DOHH2 (cell line): ENCODE results near the gene TMEM121B.

Source experiments
- H3F3A ChIP-seq: fragments of 200-600 bp; sonication (generic), shearing (Covaris generic); 2 replicates; pipeline ENCODE4 v1.6.0; 2016; ENCODE audit warnings: antibody characterized with exemption, mild to moderate bottlenecking; ENCODE audit not compliant: control insufficient read depth, insufficient read depth
- H3K27ac ChIP-seq: fragments of 200-600 bp; sonication (generic); 2 replicates; pipeline ENCODE4 v1.5.1; 2014; ENCODE audit warnings: low read depth, mild to moderate bottlenecking, low read length, moderate library complexity
- H3K27me3 ChIP-seq: fragments of 200-600 bp; sonication (generic); 2 replicates; pipeline ENCODE4 v1.6.1; 2014; ENCODE audit warnings: mild to moderate bottlenecking, low read length, mixed read lengths; ENCODE audit not compliant: control insufficient read depth
- H3K36me3 ChIP-seq: fragments of 200-600 bp; sonication (generic); 2 replicates; pipeline ENCODE4 v1.6.1; 2014; ENCODE audit warnings: mild to moderate bottlenecking, low read length, moderate library complexity, mixed read lengths; ENCODE audit not compliant: control insufficient read depth
- H3K4me1 ChIP-seq: fragments of 200-600 bp; sonication (generic); 2 replicates; pipeline ENCODE4 v1.6.1; 2014; ENCODE audit warnings: mild to moderate bottlenecking, low read length, mixed read lengths; ENCODE audit not compliant: control insufficient read depth
- H3K4me2 ChIP-seq: fragments of 200-600 bp; sonication (generic); 2 replicates; pipeline ENCODE4 v1.6.0; 2014; ENCODE audit warnings: mild to moderate bottlenecking, low read length, moderate library complexity
- H3K4me3 ChIP-seq: fragments of 200-600 bp; sonication (generic); 2 replicates; pipeline ENCODE4 v1.5.1; 2014; ENCODE audit warnings: mild to moderate bottlenecking, low read length, mixed read lengths
- H3K79me2 ChIP-seq: fragments of 200-600 bp; sonication (generic); 2 replicates; pipeline ENCODE4 v1.6.1; 2014; ENCODE audit warnings: mild to moderate bottlenecking, low read length, mixed read lengths; ENCODE audit not compliant: control insufficient read depth
- H3K9me2 ChIP-seq: fragments of 200-600 bp; sonication (generic); replicated peaks from 2 replicates; pipeline ENCODE4 v1.6.1; 2014; ENCODE audit warnings: mild to moderate bottlenecking, low read length, mixed read lengths; ENCODE audit not compliant: control insufficient read depth
- H3K9me3 ChIP-seq: fragments of 200-600 bp; sonication (generic); 2 replicates; pipeline ENCODE4 v1.6.1; 2014; ENCODE audit warnings: antibody characterized with exemption, low read length, mixed read lengths; ENCODE audit not compliant: control insufficient read depth, insufficient read depth
- H4K20me1 ChIP-seq: fragments of 200-600 bp; sonication (generic); 2 replicates; pipeline ENCODE4 v1.6.0; 2014; ENCODE audit warnings: low read depth, mild to moderate bottlenecking, antibody characterized with exemption, low read length, moderate library complexity; ENCODE audit not compliant: control insufficient read depth, insufficient read depth
- CTCF ChIP-seq: fragments of 200-600 bp; sonication (generic); IDR thresholded peaks from one replicate; pipeline ENCODE4 v1.5.1; 2014; ENCODE audit warnings: antibody characterized with exemption, mild to moderate bottlenecking, low read depth, low read length; ENCODE audit not compliant: poor library complexity, severe bottlenecking
- EZH2phosphoT487 ChIP-seq: fragments of 200-600 bp; sonication (generic); IDR thresholded peaks from 2 replicates; pipeline ENCODE4 v1.6.1; 2017; ENCODE audit warnings: borderline replicate concordance, mild to moderate bottlenecking, antibody characterized with exemption, low read length, moderate library complexity, mixed read lengths

Gene TMEM121B

GRCh38 chr22:17158568-17159503, 37.7 kb upstream of the TMEM121B start, which contains the start of gene HDHD5:
Gene HDHD5 (minus strand): TSS chr22:17159277. CDS start chr22:17159251, 26 bp downstream.
- Histone ChIP-seq H3K36me3 (peaks cover 14% of the 10 kb centered on the region), H3K27ac (peak within 1 kb of the TSS; percentile 56), H3K9me2 (no peaks in the 10 kb centered on the region), H3K27me3 (no peaks in the 10 kb centered on the region), H3K4me3 (peak within 1 kb of the TSS; percentile 96), H3K9me3 (no peaks in the 10 kb centered on the region), H4K20me1 (no peaks in the 10 kb centered on the region), H3K4me2 (peak within 1 kb of the TSS; percentile 99), H3K4me1 (peaks cover 35% of the 10 kb centered on the region), H3K79me2 (peaks cover 61% of the 10 kb centered on the region), H3F3A (0 out of 2 replicates have a peak, but pooled peaks cover 3% of the 10 kb centered on the region)
- TF ChIP-seq EZH2phosphoT487 (no peak), CTCF (no peak)

- peak overlapping the region; percentile 94 for H3K4me2 ChIP-seq
- peaks cover 68% of the 10 kb centered on the region for H3K79me2 ChIP-seq
- peaks cover 35% of the 10 kb centered on the region for H3K4me1 ChIP-seq
- no peak for TF ChIP-seq EZH2phosphoT487
- peak overlapping the region; percentile 96 for H3K4me3 ChIP-seq
- H3K27me3 ChIP-seq, result no peaks in the 10 kb centered on the region
- H3K36me3 ChIP-seq, result peaks cover 15% of the 10 kb centered on the region
- H3K9me2 ChIP-seq, result no peaks in the 10 kb centered on the region
- 0 out of 2 replicates have a peak, but pooled peaks cover 3% of the 10 kb centered on the region for H3F3A ChIP-seq
- no peaks in the 10 kb centered on the region for H3K9me3 ChIP-seq
- peak overlapping the region; percentile 56 for H3K27ac ChIP-seq
- H4K20me1 ChIP-seq, result no peaks in the 10 kb centered on the region
Observed at GRCh38 chr22:17158176-17158567, 37.0 kb upstream of the TMEM121B start.

- Histone ChIP-seq H3K9me3 (no peaks in the 10 kb centered on the region), H3K4me3 (peak overlapping the region; percentile 96), H3K79me2 (peaks cover 72% of the 10 kb centered on the region), H3K36me3 (peaks cover 19% of the 10 kb centered on the region), H3F3A (0 out of 2 replicates have a peak, but pooled peaks cover 3% of the 10 kb centered on the region), H4K20me1 (no peaks in the 10 kb centered on the region), H3K27me3 (no peaks in the 10 kb centered on the region), H3K27ac (no peak overlapping the region), H3K9me2 (no peaks in the 10 kb centered on the region), H3K4me2 (peak overlapping the region; percentile 94), H3K4me1 (peaks cover 35% of the 10 kb centered on the region)
- TF ChIP-seq EZH2phosphoT487, result no peak
- TF ChIP-seq CTCF, result no peak
Observed at GRCh38 chr22:17157714-17158113, 36.6 kb upstream of the TMEM121B start.

- no peak for TF ChIP-seq CTCF
- TF ChIP-seq EZH2phosphoT487, result no peak
- peaks cover 90% of the 10 kb centered on the region for H3K79me2 ChIP-seq
- no peaks in the 10 kb centered on the region for H3K9me3 ChIP-seq
- no peaks in the 10 kb centered on the region for H3F3A ChIP-seq
- no peaks in the 10 kb centered on the region for H4K20me1 ChIP-seq
- no peaks in the 10 kb centered on the region for H3K9me2 ChIP-seq
- no peaks in the 10 kb centered on the region for H3K27me3 ChIP-seq
- H3K27ac ChIP-seq, result no peak overlapping the region
- peak overlapping the region; percentile 37 for H3K4me3 ChIP-seq
- H3K4me2 ChIP-seq, result peak overlapping the region; percentile 94
- peaks cover 35% of the 10 kb centered on the region for H3K4me1 ChIP-seq
- H3K36me3 ChIP-seq, result peaks cover 23% of the 10 kb centered on the region
Observed at GRCh38 chr22:17155941-17156340, 34.8 kb upstream of the TMEM121B start.
